GM23248 (cell line): ENCODE measurements around the gene RIC8A.

Experiments
- EZH2 ChIP-seq: fragments of 200-600 bp; sonication (generic); IDR thresholded peaks from 2 replicates; pipeline ENCODE4 v1.6.1; 2018; ENCODE audit warnings: antibody characterized with exemption, mild to moderate bottlenecking; ENCODE audit not compliant: insufficient read depth, poor library complexity, severe bottlenecking
- EZH2phosphoT487 ChIP-seq: fragments of 200-600 bp; sonication (generic); IDR thresholded peaks from 2 replicates; pipeline ENCODE4 v1.6.1; 2018; ENCODE audit warnings: antibody characterized with exemption, moderate library complexity, mild to moderate bottlenecking, low read depth; ENCODE audit not compliant: insufficient read depth

DNA sequence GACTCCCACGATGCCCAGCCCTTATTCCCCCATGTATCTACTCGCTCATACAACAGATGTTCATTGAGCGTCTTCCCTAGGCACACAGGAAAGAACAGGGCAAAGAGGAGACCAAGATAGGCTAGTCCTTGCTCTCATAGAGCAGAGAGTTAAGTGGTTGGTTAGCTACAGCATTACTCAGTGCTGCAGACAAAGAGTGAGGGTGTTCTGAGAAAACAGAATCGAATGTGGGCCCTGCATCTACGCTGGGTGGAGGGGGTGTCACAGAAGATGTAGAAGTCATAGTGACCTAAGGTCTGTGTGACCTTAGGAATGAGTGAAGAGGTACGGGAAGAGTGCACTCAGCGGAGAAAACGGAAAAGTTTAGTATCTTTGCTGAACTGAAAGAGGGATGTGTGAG lies 41.6 kb downstream of the RIC8A start:
- no peak for TF ChIP-seq EZH2
- no peak for TF ChIP-seq EZH2phosphoT487
